Stomach (tissue), 4 donors: Measurements from ENCODE around the gene DYRK1A.
"Not testable (repeated sequence)": the region's sequence is repeated elsewhere in the genome, so short reads cannot be mapped to it uniquely, and the experiment has no call there.

Experiments used
- EP300 ChIP-seq: sonication (generic); formaldehyde crosslinking; IDR thresholded peaks from one replicate; pipeline ENCODE4 v1.6.1; 2017; ENCODE audit warnings: antibody characterized with exemption
- POLR2A ChIP-seq, 4 donors: fragments of 450-650 bp; IDR thresholded peaks; one replicate each; pipeline ENCODE4 v1.6.1; 2016; ENCODE audit warnings: antibody characterized with exemption in 4 of 4, control low read depth in 2 of 4, mild to moderate bottlenecking in 1 of 4, moderate library complexity in 1 of 4
- POLR2AphosphoS5 ChIP-seq, 3 donors: sonication (generic); formaldehyde crosslinking; IDR thresholded peaks; one replicate each; pipeline ENCODE4 v1.6.1; 2016; ENCODE audit warnings: antibody characterized with exemption in 3 of 3
- TF ChIP-seq, protein P1 (sequence below), 7 experiments: fragments of 450-650 bp in 4 of 7; fragments of 200-600 bp in 3 of 7; sonication (generic) in 3 of 7; IDR thresholded peaks; one replicate each; pipeline ENCODE4 v1.5.1; 2016 to 2019; ENCODE audit warnings: antibody characterized with exemption in 7 of 7, control low read depth in 2 of 7, mild to moderate bottlenecking in 1 of 7

DNA sequence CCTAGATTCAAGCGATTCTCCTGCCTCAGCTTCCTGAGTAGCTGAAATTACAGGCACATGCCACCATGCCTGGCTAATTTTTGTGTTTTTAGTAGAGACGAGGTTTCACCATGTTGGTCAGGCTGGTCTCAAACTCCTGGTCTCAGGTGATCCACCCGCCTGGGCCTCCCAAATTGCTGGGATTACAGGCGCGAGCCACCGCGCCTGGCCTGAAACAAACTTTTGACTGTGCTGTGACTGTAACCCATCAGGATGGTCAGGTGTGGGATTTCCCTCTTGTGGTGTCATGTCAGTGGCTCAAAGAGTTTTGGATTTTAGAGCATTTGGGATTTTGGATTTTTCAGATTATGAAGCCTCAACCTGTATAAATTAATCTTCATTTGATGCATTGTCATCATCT is 38.4 kb upstream of the DYRK1A start:
- not testable (repeated sequence) for TF ChIP-seq EP300; POLR2A (IDR thresholded peaks at IDR 0.05); POLR2AphosphoS5 (IDR thresholded peaks at IDR 0.05)
- TF ChIP-seq, protein P1, sequence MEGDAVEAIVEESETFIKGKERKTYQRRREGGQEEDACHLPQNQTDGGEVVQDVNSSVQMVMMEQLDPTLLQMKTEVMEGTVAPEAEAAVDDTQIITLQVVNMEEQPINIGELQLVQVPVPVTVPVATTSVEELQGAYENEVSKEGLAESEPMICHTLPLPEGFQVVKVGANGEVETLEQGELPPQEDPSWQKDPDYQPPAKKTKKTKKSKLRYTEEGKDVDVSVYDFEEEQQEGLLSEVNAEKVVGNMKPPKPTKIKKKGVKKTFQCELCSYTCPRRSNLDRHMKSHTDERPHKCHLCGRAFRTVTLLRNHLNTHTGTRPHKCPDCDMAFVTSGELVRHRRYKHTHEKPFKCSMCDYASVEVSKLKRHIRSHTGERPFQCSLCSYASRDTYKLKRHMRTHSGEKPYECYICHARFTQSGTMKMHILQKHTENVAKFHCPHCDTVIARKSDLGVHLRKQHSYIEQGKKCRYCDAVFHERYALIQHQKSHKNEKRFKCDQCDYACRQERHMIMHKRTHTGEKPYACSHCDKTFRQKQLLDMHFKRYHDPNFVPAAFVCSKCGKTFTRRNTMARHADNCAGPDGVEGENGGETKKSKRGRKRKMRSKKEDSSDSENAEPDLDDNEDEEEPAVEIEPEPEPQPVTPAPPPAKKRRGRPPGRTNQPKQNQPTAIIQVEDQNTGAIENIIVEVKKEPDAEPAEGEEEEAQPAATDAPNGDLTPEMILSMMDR (IDR thresholded peaks at IDR 0.05), result not testable (repeated sequence)
